Fibroblast of lung (primary cell): ENCODE data around the gene UTP20. TPM values are rescaled to one million over a fixed set of nuclear protein-coding genes. Genes with fewer than 3 reads are reported as not detected.

ENCODE experiments used
- DNase-seq, 2 donors: peaks; one replicate each; pipeline versions ENCODE4 v3.0.0 to v3.0.0-alpha.2; 2010; ENCODE audit warnings: low read depth in 2 of 2
- H2AFZ ChIP-seq: 2 replicates; pipeline ENCODE4 v1.5.1; 2012; ENCODE audit warnings: low read length, control low read depth, inconsistent platforms
- H3K27ac ChIP-seq: 2 replicates; pipeline ENCODE4 v1.5.1; 2011; ENCODE audit warnings: low read length, control low read depth; ENCODE audit not compliant: insufficient read depth
- H3K27me3 ChIP-seq: 2 replicates; pipeline ENCODE4 v1.5.1; 2011; ENCODE audit warnings: mild to moderate bottlenecking, low read length; ENCODE audit not compliant: control insufficient read depth, insufficient read depth
- H3K36me3 ChIP-seq: 2 replicates; pipeline ENCODE4 v1.5.1; 2011; ENCODE audit warnings: low read length; ENCODE audit not compliant: control insufficient read depth, insufficient read depth
- H3K4me1 ChIP-seq: 2 replicates; pipeline ENCODE4 v1.5.1; 2011; ENCODE audit warnings: low read length; ENCODE audit not compliant: control insufficient read depth, insufficient read depth; ENCODE audit errors: extremely low read depth
- H3K4me2 ChIP-seq: 2 replicates; pipeline ENCODE4 v1.5.1; 2011; ENCODE audit warnings: low read length, control low read depth; ENCODE audit not compliant: insufficient read depth; ENCODE audit errors: extremely low read depth
- H3K4me3 ChIP-seq, 4 experiments: fragments of 200-600 bp in 1 of 4; sonication (generic) in 1 of 4; replicated peaks in 1 of 4; 2 replicates each; pipeline ENCODE4 v1.5.1; 2011 to 2016; ENCODE audit warnings: low read length in 4 of 4, low read depth in 3 of 4, mild to moderate bottlenecking in 3 of 4, control low read depth in 2 of 4, inconsistent platforms in 1 of 4, mixed read lengths in 1 of 4; ENCODE audit not compliant: insufficient read depth in 1 of 4; ENCODE audit errors: control extremely low read depth in 1 of 4
- H3K79me2 ChIP-seq: 2 replicates; pipeline ENCODE4 v1.5.1; 2012; ENCODE audit warnings: mild to moderate bottlenecking, low read length, inconsistent platforms; ENCODE audit not compliant: control insufficient read depth, insufficient read depth
- H3K9ac ChIP-seq: 2 replicates; pipeline ENCODE4 v1.5.1; 2011; ENCODE audit warnings: mild to moderate bottlenecking, low read length, control low read depth; ENCODE audit not compliant: insufficient read depth
- H3K9me3 ChIP-seq: 2 replicates; pipeline ENCODE4 v1.5.1; 2012; ENCODE audit warnings: low read depth, low read length; ENCODE audit not compliant: control insufficient read depth, insufficient read depth
- H4K20me1 ChIP-seq: 2 replicates; pipeline ENCODE4 v1.5.1; 2011; ENCODE audit warnings: low read length; ENCODE audit not compliant: control insufficient read depth, insufficient read depth; ENCODE audit errors: extremely low read depth
- CTCF ChIP-seq, 2 donors: IDR thresholded peaks in 1 of 2; conservative IDR thresholded peaks in 1 of 2; 1 replicate in 1 of 2; 2 replicates in 1 of 2; pipeline ENCODE4 v1.5.1; 2011 to 2012; ENCODE audit warnings: low read length in 2 of 2, control low read depth in 1 of 2, inconsistent platforms in 1 of 2, low read depth in 1 of 2, mild to moderate bottlenecking in 1 of 2
- EZH2 ChIP-seq: IDR thresholded peaks from 2 replicates; pipeline ENCODE4 v1.5.1; 2012; ENCODE audit warnings: low read length, control low read depth, mild to moderate bottlenecking; ENCODE audit errors: missing control alignments
- polyA plus RNA-seq, 2 donors: library from polyadenylated mRNA; depleted of rRNA in 1 of 2; stranded (reverse) in 1 of 2; unstranded in 1 of 2; fragments of >200 nt; gene quantifications; 2 replicates each; pipeline ENCODE4 v1.2.1, GENCODE V29; 2011 to 2012; ENCODE audit warnings: missing spikeins in 1 of 2
- total RNA-seq: library from RNA; depleted of rRNA; stranded (reverse); fragments of >200 nt; gene quantifications from 2 replicates; pipeline ENCODE4 v1.2.1, GENCODE V29; 2014

The UTP20 gene
- total and polyA plus RNA-seq, 2 donors (not counting 1 experiment from before 2014, with no cell fraction given), result 13.3 to 13.7 TPM

- no peak overlapping the region for H3K4me3 ChIP-seq
- H3K36me3 ChIP-seq, result no peaks in the 10 kb centered on the region
- no peaks in the 10 kb centered on the region for H3K79me2 ChIP-seq
- no peak overlapping the region for H2AFZ ChIP-seq
- no peaks in the 10 kb centered on the region for H3K4me1 ChIP-seq
- H3K27ac ChIP-seq, result no peak overlapping the region
- H3K9me3 ChIP-seq, result no peaks in the 10 kb centered on the region
- H3K9ac ChIP-seq, result no peak overlapping the region
- DNase-seq, result no peak
- H3K4me2 ChIP-seq, result no peak overlapping the region
- H4K20me1 ChIP-seq, result no peaks in the 10 kb centered on the region
- TF ChIP-seq EZH2, result no peak
- TF ChIP-seq CTCF (conservative IDR thresholded peaks at IDR 0.05 in 1 of 2, IDR thresholded peaks at IDR 0.05 in 1 of 2; ENCODE audit: low read depth in 1 of 2, low read length in 2 of 2), result no peak
- no peaks in the 10 kb centered on the region for H3K27me3 ChIP-seq
These were observed 50.7 kb downstream of the UTP20 start for GRCh38 chr12:101330631-101331030.

GRCh38 chr12:101336437-101336836 lies 56.5 kb downstream of the UTP20 start:
- Histone ChIP-seq H3K4me1 (no peaks in the 10 kb centered on the region), H4K20me1 (no peaks in the 10 kb centered on the region), H3K4me2 (no peak overlapping the region), H3K9me3 (no peaks in the 10 kb centered on the region), H3K4me3 (no peak overlapping the region), H3K27ac (no peak overlapping the region), H3K36me3 (peaks cover 2% of the 10 kb centered on the region), H3K27me3 (no peaks in the 10 kb centered on the region), H3K79me2 (no peaks in the 10 kb centered on the region), H3K9ac (no peak overlapping the region), H2AFZ (no peak overlapping the region)
- DNase-seq, result no peak
- TF ChIP-seq EZH2 (no peak), CTCF (conservative IDR thresholded peaks at IDR 0.05 in 1 of 2, IDR thresholded peaks at IDR 0.05 in 1 of 2; ENCODE audit: low read depth in 1 of 2, low read length in 2 of 2) (no peak)

- Histone ChIP-seq H3K4me2 (no peak overlapping the region), H2AFZ (no peak overlapping the region), H3K36me3 (peaks cover 2% of the 10 kb centered on the region), H3K4me3 (no peak overlapping the region), H3K4me1 (no peaks in the 10 kb centered on the region), H4K20me1 (no peaks in the 10 kb centered on the region), H3K27ac (no peak overlapping the region), H3K27me3 (no peaks in the 10 kb centered on the region), H3K9me3 (no peaks in the 10 kb centered on the region), H3K9ac (no peak overlapping the region), H3K79me2 (no peaks in the 10 kb centered on the region)
- no peak for DNase-seq
- TF ChIP-seq EZH2, result no peak
- TF ChIP-seq CTCF (conservative IDR thresholded peaks at IDR 0.05 in 1 of 2, IDR thresholded peaks at IDR 0.05 in 1 of 2; ENCODE audit: low read depth in 1 of 2, low read length in 2 of 2), result no peak
These were observed 58.2 kb downstream of the UTP20 start for GRCh38 chr12:101338087-101338486.
